Glomerular endothelial cell (primary cell): ENCODE measurements around the gene CSRP2. TPM values are rescaled to one million over a fixed set of nuclear protein-coding genes. Genes with fewer than 3 reads are reported as not detected.

Experiments
- DNase-seq: peaks from one replicate; pipeline ENCODE4 v3.0.0-alpha.2; 2011; ENCODE audit warnings: low read depth, low spot score; ENCODE audit errors: extremely low read depth
- total RNA-seq: library from RNA; depleted of rRNA; stranded (reverse); fragments of >200 nt; gene quantifications from 2 replicates; pipeline ENCODE4 v1.2.3, GENCODE V29; 2015

The CSRP2 gene
- total RNA-seq, 1 donor from 2014 or later, result 16.3 TPM

GRCh38 chr12:76895796-76896195 lies 17.0 kb upstream of the CSRP2 start:
- DNase-seq, result no peak

DNA sequence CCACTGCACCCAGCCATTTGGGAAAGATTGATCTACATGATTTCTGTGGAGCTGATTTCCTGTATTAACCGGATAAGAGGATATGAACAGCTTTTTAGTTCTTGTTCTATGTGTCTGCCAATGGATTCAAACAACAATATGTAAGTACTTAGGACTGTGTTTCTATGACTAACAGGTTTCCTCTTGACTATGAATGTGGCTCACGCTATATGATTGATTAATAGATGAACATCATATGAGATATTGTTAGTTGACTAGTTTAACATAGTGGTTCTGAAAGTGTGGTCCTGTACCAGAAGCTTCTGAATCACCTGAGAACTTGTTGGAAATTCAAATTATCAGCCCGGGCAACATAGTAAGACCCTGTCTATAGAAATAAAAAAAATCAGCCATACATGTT lies 12.8 kb upstream of the CSRP2 start:
- DNase-seq, result no peak

DNA sequence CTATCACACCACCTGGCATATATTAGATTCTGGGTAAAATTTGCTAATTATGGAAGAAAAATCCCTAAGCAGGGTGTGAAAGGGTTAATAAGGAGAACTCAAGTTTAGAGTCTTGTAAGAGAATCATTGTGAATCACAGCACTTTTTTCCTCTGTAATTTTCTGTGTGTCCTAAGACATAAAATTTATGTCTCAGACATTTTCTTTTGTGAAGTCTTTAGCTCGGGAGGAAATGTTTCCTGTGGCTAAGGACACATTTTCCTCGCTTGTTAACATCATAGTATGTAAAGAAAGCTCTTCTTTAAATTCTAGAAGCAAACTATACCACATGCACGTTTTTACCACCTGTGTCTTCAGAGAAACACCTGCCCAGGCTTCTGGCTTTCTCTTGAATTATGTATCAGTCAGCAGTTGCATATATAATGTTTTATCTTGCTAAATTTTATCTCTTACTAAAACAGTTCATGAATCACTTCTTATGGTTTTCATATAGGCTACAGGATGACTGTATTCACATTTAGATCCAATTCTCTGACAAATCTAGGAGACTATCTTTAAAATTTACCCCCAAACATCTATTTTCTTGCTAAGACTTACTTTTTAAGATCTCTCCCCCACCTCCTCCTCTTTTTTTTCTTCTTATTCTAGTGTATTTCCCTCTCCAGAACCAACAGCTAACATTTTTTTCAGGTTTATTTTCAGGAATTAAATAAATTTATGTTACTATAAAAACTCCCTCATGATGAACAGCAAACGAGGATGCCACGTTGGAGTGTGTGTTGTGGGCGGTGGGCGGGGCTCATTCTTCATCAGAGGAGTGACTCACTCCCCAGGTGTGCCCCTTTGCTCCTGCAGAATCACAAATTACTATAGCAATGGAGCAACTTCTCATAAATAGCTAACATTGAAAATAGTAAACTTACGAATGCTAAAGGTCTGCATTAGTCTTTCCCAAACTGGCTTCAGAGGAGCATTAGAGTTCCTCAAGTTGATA lies 11.6 kb upstream of the CSRP2 start:
- no peak for DNase-seq

- no peak for DNase-seq
These were observed 10.0 kb upstream of the CSRP2 start for GRCh38 chr12:76888775-76889174.

DNA sequence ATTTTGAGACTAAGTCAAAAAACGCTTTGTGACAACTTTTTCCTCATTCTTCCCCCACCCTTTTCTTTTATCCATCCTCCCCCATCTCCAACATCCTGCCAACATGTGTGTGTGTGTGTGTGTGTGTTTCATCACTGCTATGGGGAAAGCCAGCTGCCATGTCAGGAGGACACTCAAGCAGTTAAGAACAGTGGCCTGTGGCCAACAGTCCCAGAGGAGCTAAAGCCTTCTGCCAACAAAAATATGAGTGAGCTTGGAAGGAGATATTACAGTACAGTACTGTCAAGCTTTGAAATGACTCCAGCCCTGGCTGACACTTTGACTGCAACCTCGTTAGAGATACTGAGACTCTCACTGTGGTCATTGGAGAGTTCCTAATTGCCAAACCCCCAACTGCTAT lies 5.0 kb upstream of the CSRP2 start:
- no peak for DNase-seq

- DNase-seq, result no peak
These were observed 4.3 kb upstream of the CSRP2 start for GRCh38 chr12:76883151-76883550.

DNA sequence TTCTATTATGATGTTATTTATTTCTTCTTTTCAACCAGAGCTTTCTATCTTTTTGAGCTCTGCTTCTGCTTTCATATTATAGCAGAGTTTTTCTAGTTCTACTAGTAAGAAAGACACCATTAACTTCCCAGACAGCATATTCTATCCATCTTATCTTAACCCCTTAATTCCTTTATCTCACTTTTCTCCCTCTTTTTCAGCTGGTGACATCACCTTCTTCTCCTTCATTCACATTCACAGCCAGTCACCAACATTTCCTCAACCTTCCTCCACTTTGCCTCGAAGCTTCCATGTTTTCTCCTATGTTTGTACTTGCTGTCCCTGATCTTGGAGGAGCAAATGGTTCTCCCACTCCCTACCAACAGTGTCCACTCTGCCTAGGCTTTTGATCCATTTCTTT lies 3.5 kb upstream of the CSRP2 start:
- no peak for DNase-seq

- no peak for DNase-seq
These were observed 2.3 kb upstream of the CSRP2 start for GRCh38 chr12:76881142-76881541.

- no peak for DNase-seq
These were observed 1.8 kb upstream of the CSRP2 start for GRCh38 chr12:76880519-76881023.

DNA sequence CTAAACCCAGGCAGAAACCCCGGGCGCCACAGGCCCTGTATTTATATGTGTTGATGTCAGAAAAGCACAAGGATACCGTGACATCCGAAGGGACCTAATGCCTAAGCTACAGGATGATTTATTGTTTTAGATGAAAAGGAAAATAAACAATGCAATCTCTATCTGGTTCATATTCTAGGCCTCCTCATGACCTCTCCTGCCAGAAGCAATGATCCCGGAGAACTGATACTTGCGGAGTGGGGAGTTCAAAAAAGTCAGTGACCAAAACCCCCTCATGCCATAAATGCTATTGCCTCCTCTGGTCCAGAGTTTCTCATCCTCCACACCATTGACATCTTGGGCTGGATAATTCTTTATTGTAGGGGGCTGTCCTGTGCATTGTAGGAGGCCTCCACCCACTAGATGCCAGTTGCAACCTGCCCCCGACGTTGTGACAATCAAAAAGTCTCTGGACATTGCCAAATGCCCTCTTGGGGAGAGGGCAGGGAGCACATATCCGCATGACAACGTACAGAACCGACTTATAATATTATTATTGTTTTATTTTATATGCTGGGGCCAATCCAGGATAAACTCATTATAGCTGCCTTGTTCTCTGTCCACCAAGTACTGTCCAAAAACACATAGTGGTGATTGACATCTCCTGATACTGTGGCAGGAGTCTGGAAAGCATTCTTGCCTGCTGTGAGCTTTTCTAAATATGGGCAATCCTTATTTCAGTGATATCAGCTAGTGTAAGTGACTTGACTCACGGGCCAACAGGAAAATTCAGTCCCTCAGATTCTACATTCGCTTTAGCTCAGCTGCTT lies 1.1 kb upstream of the CSRP2 start:
- DNase-seq, result no peak

- DNase-seq, result no peak
These were observed 520 bp downstream of the CSRP2 start for GRCh38 chr12:76878099-76878898.

DNA sequence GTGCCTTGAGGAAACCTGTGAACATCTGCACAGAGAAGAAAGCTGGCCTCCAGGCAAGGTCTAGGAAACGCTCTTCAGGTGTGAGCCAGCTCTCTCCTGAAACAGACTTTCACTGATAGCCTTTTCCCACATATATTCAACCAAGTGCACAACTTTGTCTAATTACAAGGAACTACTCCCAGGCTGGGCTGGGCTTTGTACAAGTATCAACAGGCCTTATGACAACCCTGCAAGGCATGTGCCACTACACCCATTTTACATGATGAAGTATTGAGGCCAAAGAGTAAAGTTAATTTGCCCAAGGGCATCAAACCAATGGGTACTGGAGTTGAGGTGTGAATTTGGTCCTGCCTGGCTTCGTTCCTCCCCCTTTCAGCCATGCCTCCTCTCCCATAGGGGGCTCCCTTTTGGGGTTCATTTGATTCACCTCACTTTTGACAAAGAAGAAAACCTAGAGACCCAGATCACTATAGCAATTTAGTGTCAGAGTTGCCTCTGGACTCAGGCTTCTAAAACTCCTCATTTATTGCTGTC lies 2.1 kb downstream of the CSRP2 start:
- no peak for DNase-seq

DNA sequence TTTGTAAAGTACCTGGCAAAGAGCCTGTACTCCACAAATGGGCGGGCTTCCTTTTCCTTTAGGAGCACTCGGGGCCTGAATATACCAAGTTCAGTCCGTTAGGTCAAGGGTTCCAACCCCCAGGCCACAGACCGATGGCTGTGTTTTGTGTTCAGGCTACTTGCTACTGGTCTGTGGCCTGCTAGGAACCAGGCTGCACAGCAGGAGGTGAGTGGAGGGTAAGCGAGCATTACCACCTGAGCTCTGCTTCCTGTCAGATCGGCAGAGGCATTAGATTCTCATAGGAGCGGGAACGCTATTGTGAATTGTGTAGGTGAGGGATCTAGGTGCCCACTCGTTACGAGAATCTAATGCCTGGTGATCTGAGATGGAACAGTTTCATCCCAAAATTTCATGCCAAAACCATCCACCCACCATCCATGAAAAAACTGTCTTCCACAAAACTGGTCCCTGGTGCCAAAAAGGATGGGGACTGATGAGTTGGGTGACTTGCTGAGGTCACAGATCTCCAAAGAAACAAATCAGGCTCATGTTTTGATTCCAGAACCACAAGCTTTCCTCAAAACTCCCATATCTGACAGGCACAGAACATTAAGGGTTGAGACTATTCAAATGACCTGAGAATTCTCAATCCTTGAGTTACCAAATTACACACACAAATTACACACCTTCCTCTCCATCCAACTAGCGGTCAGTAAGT lies 4.2 kb downstream of the CSRP2 start:
- DNase-seq, result no peak

- DNase-seq, result no peak
These were observed 4.8 kb downstream of the CSRP2 start for GRCh38 chr12:76874027-76874426.

DNA sequence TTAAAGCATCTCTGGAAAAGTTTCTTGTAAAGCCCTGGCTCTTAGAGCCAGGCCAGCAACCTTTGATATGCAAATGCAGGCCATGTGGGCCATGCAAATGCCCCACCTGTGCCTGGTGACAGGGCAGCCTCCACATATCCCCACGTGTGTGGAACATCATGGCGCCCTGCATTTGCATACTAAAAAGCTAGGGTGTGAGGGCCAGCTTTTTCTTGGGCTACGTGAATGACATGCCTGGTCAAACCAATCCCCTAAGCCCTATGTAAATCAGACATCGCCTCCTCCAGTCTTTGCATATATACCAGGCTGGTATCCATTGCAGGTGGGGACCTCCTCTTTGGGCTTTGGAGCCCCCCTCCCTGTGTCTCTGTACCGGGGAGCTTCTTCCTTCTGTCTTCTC lies 6.4 kb downstream of the CSRP2 start:
- DNase-seq, result no peak

DNA sequence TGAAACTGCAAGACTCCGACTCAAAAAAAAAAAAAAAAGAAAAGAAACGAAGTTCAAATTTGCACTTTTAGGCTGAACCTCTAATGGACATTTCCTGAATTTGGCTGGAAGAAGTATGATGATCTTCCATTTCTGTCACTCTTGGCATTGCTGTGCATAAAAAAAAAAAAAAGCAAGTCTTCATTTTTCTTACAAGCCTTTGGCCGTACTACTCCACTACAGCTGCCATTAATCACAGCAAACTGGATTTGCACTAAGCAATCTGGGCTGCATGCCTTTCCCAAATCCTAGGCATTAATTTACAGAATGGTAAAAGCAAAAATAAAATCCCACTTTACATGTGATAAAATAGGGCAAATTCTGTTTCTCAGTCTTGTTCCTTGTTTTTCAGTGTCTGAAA lies 7.1 kb downstream of the CSRP2 start:
- no peak for DNase-seq

GRCh38 chr12:76871082-76871481 lies 7.7 kb downstream of the CSRP2 start:
- no peak for DNase-seq

GRCh38 chr12:76866726-76867125 lies 12.1 kb downstream of the CSRP2 start:
- DNase-seq, result no peak

DNA sequence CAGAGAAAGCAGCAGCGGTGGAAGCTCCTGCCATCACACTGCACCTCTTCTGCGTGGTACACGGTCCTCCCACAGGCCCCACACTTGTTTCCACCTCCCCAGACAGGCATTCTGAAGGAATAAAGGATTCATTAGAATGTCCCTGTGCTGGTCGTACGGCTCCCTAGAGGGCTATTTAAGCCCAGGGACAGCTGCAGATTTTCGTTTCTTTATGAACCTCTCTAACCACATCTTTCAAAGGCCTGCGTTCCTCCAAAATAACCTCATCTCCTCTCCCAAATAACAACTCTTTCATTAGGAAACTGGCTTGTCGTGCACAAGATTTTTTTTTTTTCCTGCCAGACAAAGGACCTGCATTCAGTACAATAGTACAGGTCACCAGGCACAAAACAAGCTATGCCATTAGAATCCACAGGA lies 12.7 kb downstream of the CSRP2 start:
- no peak for DNase-seq
